Measurements from ENCODE around the gene SLC50A1. TPM values are rescaled to one million over a fixed set of nuclear protein-coding genes. Genes with fewer than 3 reads are reported as not detected.

Gene SLC50A1
- total and polyA plus RNA-seq, 8 donors: 4.5 to 114 (median 39.9) TPM

DNA sequence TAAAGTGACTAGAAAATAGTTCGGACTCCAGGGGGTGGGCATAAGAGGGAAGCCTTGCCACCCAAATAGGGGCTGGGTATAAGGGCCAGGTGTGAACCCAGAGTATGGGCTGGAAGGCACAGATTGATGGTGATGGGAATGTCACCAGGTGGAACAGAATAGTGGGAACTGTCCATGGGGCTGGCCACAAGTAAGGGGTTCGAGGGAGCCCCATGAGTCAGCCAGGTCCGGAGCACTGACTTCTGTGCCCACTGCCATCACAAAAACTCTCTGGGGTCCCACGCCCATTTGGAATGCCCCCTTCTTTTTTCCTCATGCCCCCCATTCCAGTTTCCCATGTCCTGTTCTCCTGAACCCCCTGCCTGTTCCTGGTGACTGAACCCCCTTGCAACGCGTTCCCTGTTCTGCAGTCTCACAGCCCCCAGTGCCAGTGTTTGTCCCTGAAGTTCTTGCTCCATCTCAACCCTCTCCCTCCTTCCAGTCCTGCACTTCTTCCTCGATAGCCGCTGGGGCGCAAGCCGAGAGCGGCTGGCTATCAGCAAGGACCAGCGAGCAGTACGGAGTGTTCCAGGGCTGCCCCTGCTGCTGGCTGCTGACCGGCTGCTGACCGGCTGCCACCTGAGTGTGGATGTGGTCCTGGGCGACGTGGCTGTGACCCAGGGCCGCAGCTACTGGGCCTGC, 45.9 kb downstream of the SLC50A1 start:
- no peak for TF ChIP-seq POLR2A (IDR thresholded peaks at IDR 0.05)
- no peak for TF ChIP-seq EP300 (IDR thresholded peaks at IDR 0.05)
- TF ChIP-seq, protein P1, sequence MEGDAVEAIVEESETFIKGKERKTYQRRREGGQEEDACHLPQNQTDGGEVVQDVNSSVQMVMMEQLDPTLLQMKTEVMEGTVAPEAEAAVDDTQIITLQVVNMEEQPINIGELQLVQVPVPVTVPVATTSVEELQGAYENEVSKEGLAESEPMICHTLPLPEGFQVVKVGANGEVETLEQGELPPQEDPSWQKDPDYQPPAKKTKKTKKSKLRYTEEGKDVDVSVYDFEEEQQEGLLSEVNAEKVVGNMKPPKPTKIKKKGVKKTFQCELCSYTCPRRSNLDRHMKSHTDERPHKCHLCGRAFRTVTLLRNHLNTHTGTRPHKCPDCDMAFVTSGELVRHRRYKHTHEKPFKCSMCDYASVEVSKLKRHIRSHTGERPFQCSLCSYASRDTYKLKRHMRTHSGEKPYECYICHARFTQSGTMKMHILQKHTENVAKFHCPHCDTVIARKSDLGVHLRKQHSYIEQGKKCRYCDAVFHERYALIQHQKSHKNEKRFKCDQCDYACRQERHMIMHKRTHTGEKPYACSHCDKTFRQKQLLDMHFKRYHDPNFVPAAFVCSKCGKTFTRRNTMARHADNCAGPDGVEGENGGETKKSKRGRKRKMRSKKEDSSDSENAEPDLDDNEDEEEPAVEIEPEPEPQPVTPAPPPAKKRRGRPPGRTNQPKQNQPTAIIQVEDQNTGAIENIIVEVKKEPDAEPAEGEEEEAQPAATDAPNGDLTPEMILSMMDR (IDR thresholded peaks at IDR 0.05): no peak
- TF ChIP-seq POLR2AphosphoS5 (IDR thresholded peaks at IDR 0.05): peak in 2 of 3 donors; percentile 45 to 72
- DNase-seq: peak in 1 of 2 donors; percentile 79

DNA sequence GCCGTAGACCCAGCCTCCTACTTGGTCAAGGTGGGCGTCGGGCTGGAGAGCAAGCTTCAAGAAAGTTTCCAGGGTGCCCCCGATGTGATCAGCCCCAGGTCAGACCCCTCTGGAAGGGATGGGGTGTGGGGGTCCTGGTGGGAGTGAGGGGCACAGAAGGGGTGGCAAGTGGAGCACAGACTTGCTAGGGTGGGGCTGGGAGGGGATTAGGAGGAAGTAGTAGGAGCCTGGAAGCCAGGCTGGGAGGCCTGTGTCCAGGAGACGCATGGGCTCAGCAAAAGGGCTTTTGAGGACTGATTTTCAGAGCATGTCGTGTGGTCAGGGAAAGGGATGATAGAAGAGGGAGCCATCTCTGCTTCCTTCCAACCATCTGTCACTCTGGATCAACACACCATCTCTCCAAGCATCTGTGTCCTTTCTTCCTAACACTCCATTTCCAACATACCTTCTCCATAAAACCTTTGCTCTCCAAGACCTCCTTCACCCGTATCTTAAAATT, 46.4 kb downstream of the SLC50A1 start:
- Histone ChIP-seq H3K27me3 (no peaks in the 10 kb centered on the region), H3K9me3 (no peaks in the 10 kb centered on the region), H3K36me3 (peaks cover 0 to 16% (median 0%) of the 10 kb centered on the region in 4 donors), H3K4me3 (no peak overlapping the region), H3K4me1 (peaks cover 35 to 81% (median 68%) of the 10 kb centered on the region in 4 donors), H3K27ac (peak overlapping the region; percentile 47 to 96 (median 70))
- WGBS, 5 donors: 61 to 79% (median 63%) methylated on average over 5 to 7 of the region's 7 CpGs
- no peak for TF ChIP-seq EP300 (IDR thresholded peaks at IDR 0.05)
- no peak for DNase-seq
- intact Hi-C loops (cut with DNase I; ENCODE audit: low total_unique reads): no loop called here

More for the DNA sequence above, 45.9 kb downstream of the SLC50A1 start:
- Histone ChIP-seq H3K4me3 (no peak overlapping the region), H3K4me1 (peaks cover 34 to 81% (median 71%) of the 10 kb centered on the region in 4 donors), H3K27me3 (no peaks in the 10 kb centered on the region), H3K36me3 (peaks cover 0 to 16% (median 0%) of the 10 kb centered on the region in 4 donors), H3K27ac (peak overlapping the region; percentile 47 to 96 (median 70)), H3K9me3 (no peaks in the 10 kb centered on the region)
- intact Hi-C loops (cut with DNase I; ENCODE audit: low total_unique reads): no loop called here
- WGBS, 5 donors: 51 to 86% (median 62%) methylated on average over 14 to 18 of the region's 18 CpGs

DNA sequence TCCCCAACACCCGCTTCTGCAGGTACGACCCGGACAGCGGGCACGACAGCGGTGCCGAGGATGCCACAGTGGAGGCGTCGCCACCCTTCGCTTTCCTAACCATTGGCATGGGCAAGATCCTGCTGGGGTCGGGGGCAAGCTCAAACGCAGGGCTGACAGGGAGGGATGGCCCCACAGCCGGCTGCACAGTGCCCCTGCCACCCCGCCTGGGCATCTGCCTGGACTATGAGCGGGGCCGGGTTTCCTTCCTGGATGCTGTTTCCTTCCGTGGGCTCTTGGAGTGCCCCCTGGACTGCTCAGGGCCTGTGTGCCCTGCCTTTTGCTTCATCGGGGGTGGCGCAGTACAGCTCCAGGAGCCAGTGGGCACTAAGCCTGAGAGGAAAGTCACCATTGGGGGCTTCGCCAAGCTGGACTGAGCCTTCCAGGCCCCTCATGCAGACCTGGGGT, 48.1 kb downstream of the SLC50A1 start:
- intact Hi-C loops (cut with DNase I; ENCODE audit: low total_unique reads): no loop called here
- no peak for DNase-seq
- no peaks in the 10 kb centered on the region for H3K9me3 ChIP-seq
- no peak overlapping the region for H3K4me3 ChIP-seq
- TF ChIP-seq POLR2A (IDR thresholded peaks at IDR 0.05) (no peak), POLR2AphosphoS5 (IDR thresholded peaks at IDR 0.05) (peak in 2 of 3 donors; percentile 10 to 74), EP300 (IDR thresholded peaks at IDR 0.05) (no peak)
- H3K4me1 ChIP-seq: peaks cover 30 to 75% (median 57%) of the 10 kb centered on the region in 4 donors
- H3K27ac ChIP-seq: peak overlapping the region; percentile 72 to 90 (median 79)
- H3K36me3 ChIP-seq: peaks cover 0 to 16% (median 0%) of the 10 kb centered on the region in 4 donors
- WGBS, 5 donors: 85 to 90% (median 87%) methylated on average over 18 to 20 of the region's 20 CpGs
- H3K27me3 ChIP-seq: no peaks in the 10 kb centered on the region

DNA sequence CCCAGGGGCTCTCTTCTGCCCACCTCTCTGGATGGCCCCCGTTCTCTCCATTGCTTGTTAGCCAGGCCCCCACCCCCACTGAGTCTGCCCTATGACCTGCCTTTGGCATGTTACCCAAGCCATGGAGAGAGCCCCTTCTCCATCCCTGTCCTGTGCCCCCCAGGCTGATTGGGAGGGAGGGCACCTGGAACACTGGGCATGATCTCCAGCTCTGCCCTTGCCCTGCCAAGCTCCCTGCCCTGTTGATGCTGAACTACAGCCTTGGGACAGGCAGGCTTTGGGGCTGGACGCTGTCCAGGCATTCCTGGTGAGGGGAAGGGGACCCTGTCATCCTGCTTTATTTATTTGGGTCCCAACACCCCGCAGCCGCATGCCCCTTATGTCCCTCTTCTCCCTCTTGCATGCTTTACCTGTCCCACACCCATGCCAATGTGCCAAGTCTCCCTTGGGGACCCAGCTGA, 48.7 kb downstream of the SLC50A1 start:
- DNase-seq: peak in 1 of 2 donors; percentile 29
- H3K27ac ChIP-seq: peak overlapping the region; percentile 72 to 90 (median 79)
- no peaks in the 10 kb centered on the region for H3K9me3 ChIP-seq
- H3K4me1 ChIP-seq: peaks cover 30 to 69% (median 52%) of the 10 kb centered on the region in 4 donors
- no peak overlapping the region for H3K4me3 ChIP-seq
- peaks cover 0 to 14% (median 0%) of the 10 kb centered on the region in 4 donors for H3K36me3 ChIP-seq
- TF ChIP-seq EP300 (IDR thresholded peaks at IDR 0.05): no peak
- peak in 1 of 3 donors; percentile 11 for TF ChIP-seq POLR2AphosphoS5 (IDR thresholded peaks at IDR 0.05)
- no peaks in the 10 kb centered on the region for H3K27me3 ChIP-seq
- 56 to 71% (median 65%) methylated on average over 4 of the region's 4 CpGs for WGBS, 5 donors
- intact Hi-C loops (cut with DNase I; ENCODE audit: low total_unique reads): no loop called here

DNA sequence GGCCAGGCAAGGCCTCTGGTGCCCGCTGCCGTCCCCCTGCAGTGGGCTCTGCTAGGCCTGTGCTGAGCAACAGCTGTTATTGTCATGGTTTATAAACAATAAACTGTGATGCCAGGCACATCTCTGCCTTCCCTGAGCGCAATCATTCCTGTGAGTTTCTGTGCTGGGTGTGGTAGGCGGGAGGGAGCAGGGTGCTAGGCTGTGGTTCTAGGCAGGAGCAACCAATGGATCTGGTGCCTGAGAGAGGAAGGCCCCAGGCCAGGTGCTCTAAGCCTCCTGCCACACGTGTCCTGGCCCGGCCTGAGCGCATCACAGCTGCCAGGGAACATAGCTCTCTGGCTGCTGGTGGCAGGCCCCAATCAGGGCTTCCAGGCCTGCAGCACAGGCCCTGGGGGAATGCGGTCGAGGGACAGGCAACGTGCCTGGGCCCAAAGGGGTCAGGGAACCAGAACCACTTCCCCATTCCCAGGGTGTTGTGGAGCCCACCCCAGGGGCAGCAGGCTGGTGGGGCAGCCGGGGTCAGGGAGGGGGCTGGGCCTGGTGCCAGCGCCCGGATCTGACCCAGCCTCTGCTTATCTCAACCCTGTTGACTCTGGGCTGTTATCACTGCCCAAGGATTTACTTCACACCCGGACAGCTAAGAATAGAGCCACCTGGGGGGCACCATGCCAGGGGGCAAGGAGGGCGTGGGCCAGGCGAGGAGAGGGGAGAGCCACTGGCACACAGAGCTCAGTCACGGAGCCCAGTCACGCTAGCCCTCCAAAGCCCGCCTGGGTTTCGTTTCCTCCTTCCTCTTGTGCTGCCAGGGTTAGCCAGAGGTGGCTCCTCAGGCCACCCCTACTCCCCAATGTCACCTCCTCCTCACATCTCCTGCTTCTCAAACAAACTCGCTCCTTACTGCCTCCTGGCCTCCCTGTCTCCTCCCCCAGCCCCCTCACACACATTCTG, 49.5 kb downstream of the SLC50A1 start:
- peak; percentile 88 to 93 for DNase-seq
- WGBS, 5 donors: 22 to 52% (median 31%) methylated on average over 19 to 21 of the region's 21 CpGs
- Histone ChIP-seq H3K9me3 (no peaks in the 10 kb centered on the region), H3K4me1 (peaks cover 30 to 66% (median 47%) of the 10 kb centered on the region in 4 donors), H3K36me3 (peaks cover 0 to 7% (median 0%) of the 10 kb centered on the region in 4 donors), H3K4me3 (peak overlapping the region in 2 of 4 donors; percentile 40 to 50), H3K27me3 (no peaks in the 10 kb centered on the region), H3K27ac (peak overlapping the region; percentile 72 to 90 (median 79))
- intact Hi-C loops (cut with DNase I; ENCODE audit: low total_unique reads): no loop called here
- TF ChIP-seq POLR2AphosphoS5 (IDR thresholded peaks at IDR 0.05): peak in 2 of 3 donors; percentile 68 to 75
- TF ChIP-seq, protein P1 (IDR thresholded peaks at IDR 0.05): no peak
